H1 (cell line): ENCODE data around the gene CCDC107. TPM values are rescaled to one million over a fixed set of nuclear protein-coding genes. Genes with fewer than 3 reads are reported as not detected.

Experiments
- CTCF ChIA-PET: fragments of 300-600 bp; sonication (Branson Sonifier 250); formaldehyde crosslinking; loops from one replicate; lab custom pipeline; 2021; ENCODE audit not compliant: partially characterized antibody; lab: Charles Lee
- POLR2A ChIA-PET: fragments of 300-600 bp; sonication (Branson Sonifier 250); formaldehyde crosslinking; loops from one replicate; lab custom pipeline; 2021; ENCODE audit warnings: inconsistent platforms; ENCODE audit not compliant: partially characterized antibody; lab: Charles Lee
- DNase-seq, 2 experiments: peaks; one replicate each; pipeline versions ENCODE4 v3.0.0 to v3.0.0-alpha.2; 2010 to 2022; ENCODE audit warnings: low spot score in 2 of 2, low read depth in 1 of 2, mixed read lengths in 1 of 2
- FAIRE-seq: peaks from 2 replicates; lab custom pipeline; 2011; peaks lifted over from hg19 to GRCh38; lab: Jason Lieb, UNC
- H2AFZ ChIP-seq: 2 replicates; pipeline ENCODE4 v1.8.1; 2012; ENCODE audit warnings: low read length, inconsistent platforms
- H2AK5ac ChIP-seq: 2 replicates; pipeline ENCODE4 v1.6.1; 2013; ENCODE audit warnings: low read depth, low read length
- H2BK120ac ChIP-seq: replicated peaks from 2 replicates; pipeline ENCODE3; 2013; ENCODE audit warnings: low read depth, low read length, inconsistent platforms
- H2BK12ac ChIP-seq: 2 replicates; pipeline ENCODE4 v1.6.1; 2013; ENCODE audit warnings: low read depth, low read length
- H2BK15ac ChIP-seq: 2 replicates; pipeline ENCODE4 v1.6.1; 2013; ENCODE audit warnings: low read length
- H2BK20ac ChIP-seq: 2 replicates; pipeline ENCODE4 v1.6.1; 2013; ENCODE audit warnings: low read length
- H2BK5ac ChIP-seq: 2 replicates; pipeline ENCODE4 v1.6.1; 2013; ENCODE audit warnings: low read depth, low read length
- H3K14ac ChIP-seq: 2 replicates; pipeline ENCODE4 v1.6.1; 2013; ENCODE audit warnings: inconsistent platforms; ENCODE audit not compliant: insufficient read length
- H3K18ac ChIP-seq: 2 replicates; pipeline ENCODE4 v1.6.1; 2013; ENCODE audit warnings: low read length; ENCODE audit errors: extremely low read depth
- H3K23ac ChIP-seq: 2 replicates; pipeline ENCODE4 v1.6.1; 2013; ENCODE audit warnings: inconsistent platforms; ENCODE audit not compliant: insufficient read length
- H3K23me2 ChIP-seq: 2 replicates; pipeline ENCODE4 v1.6.1; 2013; ENCODE audit warnings: low read depth, low read length
- H3K27ac ChIP-seq: 2 replicates; pipeline ENCODE4 v1.6.1; 2011; ENCODE audit warnings: low read depth, low read length, inconsistent platforms
- H3K27me3 ChIP-seq, 4 experiments: replicated peaks in 1 of 4; 1 replicate in 1 of 4; 2 replicates in 3 of 4; pipeline versions ENCODE4 v1.6.1 to v1.8.1; 2011 to 2013; ENCODE audit warnings: low read length in 3 of 4, mild to moderate bottlenecking in 3 of 4, inconsistent platforms in 2 of 4, mixed read lengths in 2 of 4, moderate library complexity in 1 of 4; ENCODE audit not compliant: control insufficient read depth in 3 of 4, insufficient read depth in 3 of 4; ENCODE audit errors: extremely low read depth in 1 of 4
- H3K36me3 ChIP-seq, 4 experiments: 2 replicates each; pipeline versions ENCODE4 v1.6.1 to v1.8.1; 2011 to 2013; ENCODE audit warnings: mild to moderate bottlenecking in 4 of 4, low read length in 3 of 4, moderate library complexity in 2 of 4, control low read depth in 1 of 4, inconsistent platforms in 1 of 4; ENCODE audit not compliant: insufficient read depth in 4 of 4, control insufficient read depth in 2 of 4
- H3K4ac ChIP-seq: replicated peaks from 2 replicates; pipeline ENCODE3; 2013; ENCODE audit warnings: low read length, low read depth, mixed read lengths, inconsistent platforms; ENCODE audit not compliant: insufficient read length
- H3K4me1 ChIP-seq, 4 experiments: replicated peaks in 1 of 4; 1 replicate in 1 of 4; 2 replicates in 3 of 4; pipeline versions ENCODE4 v1.6.1 to v1.8.1; 2011 to 2013; ENCODE audit warnings: low read length in 3 of 4, inconsistent platforms in 2 of 4, mixed read lengths in 1 of 4; ENCODE audit not compliant: insufficient read depth in 4 of 4, control insufficient read depth in 3 of 4
- H3K4me2 ChIP-seq, 2 experiments: 2 replicates each; pipeline versions ENCODE4 v1.6.1 to v1.8.1; 2011 to 2013; ENCODE audit warnings: low read depth in 2 of 2, low read length in 2 of 2, control low read depth in 1 of 2, inconsistent platforms in 1 of 2, mild to moderate bottlenecking in 1 of 2; ENCODE audit not compliant: insufficient read depth in 1 of 2
- H3K4me3 ChIP-seq, 4 experiments: fragments of 200-600, 300-600 bp in 1 of 4; sonication (generic), shearing (Covaris generic), sonication (Bioruptor Twin) in 1 of 4; 2 replicates each; pipeline versions ENCODE4 v1.5.1 to v1.8.1; 2011 to 2016; ENCODE audit warnings: low read length in 4 of 4, low read depth in 3 of 4, control low read depth in 2 of 4, inconsistent platforms in 2 of 4, mild to moderate bottlenecking in 2 of 4, mixed read lengths in 1 of 4, moderate library complexity in 1 of 4; ENCODE audit not compliant: insufficient read depth in 2 of 4; ENCODE audit errors: extremely low read depth in 1 of 4
- H3K56ac ChIP-seq: replicated peaks from 2 replicates; pipeline ENCODE3; 2013; ENCODE audit warnings: low read depth, mild to moderate bottlenecking, mixed read lengths, low read length, inconsistent platforms; ENCODE audit not compliant: insufficient read length
- H3K79me1 ChIP-seq: 2 replicates; pipeline ENCODE4 v1.6.1; 2013; ENCODE audit warnings: low read depth, low read length, control low read depth
- H3K79me2 ChIP-seq, 2 experiments: 2 replicates each; pipeline versions ENCODE4 v1.6.1 to v1.8.1; 2012 to 2013; ENCODE audit warnings: low read length in 2 of 2, mild to moderate bottlenecking in 2 of 2, inconsistent platforms in 1 of 2; ENCODE audit not compliant: insufficient read depth in 2 of 2, control insufficient read depth in 1 of 2
- H3K9ac ChIP-seq, 4 experiments: replicated peaks in 1 of 4; 1 replicate in 1 of 4; 2 replicates in 3 of 4; pipeline versions ENCODE4 v1.6.1 to v1.8.1; 2011 to 2013; ENCODE audit warnings: low read depth in 3 of 4, low read length in 3 of 4, control low read depth in 2 of 4, mild to moderate bottlenecking in 2 of 4, moderate library complexity in 2 of 4, inconsistent platforms in 1 of 4; ENCODE audit errors: extremely low read depth in 1 of 4
- H3K9me3 ChIP-seq, 2 experiments: 2 replicates each; pipeline versions ENCODE4 v1.6.1 to v1.8.1; 2012 to 2013; ENCODE audit warnings: mild to moderate bottlenecking in 2 of 2, moderate library complexity in 2 of 2, control low read depth in 1 of 2, inconsistent platforms in 1 of 2, low read depth in 1 of 2, low read length in 1 of 2, mixed read lengths in 1 of 2; ENCODE audit not compliant: insufficient read depth in 2 of 2
- H4K20me1 ChIP-seq, 2 experiments: replicated peaks in 1 of 2; 2 replicates each; pipeline versions ENCODE3 to v1.8.1; 2011 to 2013; ENCODE audit warnings: inconsistent platforms in 2 of 2, low read length in 2 of 2, mild to moderate bottlenecking in 1 of 2; ENCODE audit not compliant: insufficient read depth in 2 of 2, control insufficient read depth in 1 of 2
- H4K5ac ChIP-seq: 2 replicates; pipeline ENCODE4 v1.6.1; 2013; ENCODE audit warnings: low read length, low read depth, mixed read lengths, inconsistent platforms; ENCODE audit not compliant: insufficient read length
- H4K8ac ChIP-seq: 2 replicates; pipeline ENCODE4 v1.8.0; 2013; ENCODE audit warnings: mild to moderate bottlenecking, moderate library complexity, low read length, inconsistent platforms; ENCODE audit not compliant: insufficient read depth; ENCODE audit errors: extremely low read depth
- H4K91ac ChIP-seq: replicated peaks from 2 replicates; pipeline ENCODE3; 2013; ENCODE audit warnings: low read length, mixed read lengths, inconsistent platforms; ENCODE audit not compliant: insufficient read length
- BRCA1 ChIP-seq: IDR thresholded peaks from 2 replicates; pipeline ENCODE4 v1.6.1; 2012; ENCODE audit warnings: low read depth, low read length, improper control_type of control experiment
- CBX8 ChIP-seq: fragments of 300-800, 300-1000 bp; sonication (generic); IDR thresholded peaks from 2 replicates; pipeline ENCODE4 v1.7.1; 2016; ENCODE audit warnings: low read depth, low read length, borderline replicate concordance
- GABPA ChIP-seq: IDR thresholded peaks from 2 replicates; pipeline ENCODE4 v1.6.1; 2011; ENCODE audit warnings: mild to moderate bottlenecking, low read length, moderate library complexity, borderline replicate concordance; ENCODE audit not compliant: insufficient read depth
- KDM1A ChIP-seq: fragments of 200-600, 300-600 bp; sonication (generic); IDR thresholded peaks from 2 replicates; pipeline ENCODE4 v1.7.1; 2016; ENCODE audit warnings: mild to moderate bottlenecking, low read length, borderline replicate concordance
- KDM4A ChIP-seq: IDR thresholded peaks from one replicate; pipeline ENCODE4 v1.7.1; 2012; ENCODE audit warnings: low read depth, mild to moderate bottlenecking, moderate library complexity, low read length, inconsistent platforms; ENCODE audit not compliant: severe bottlenecking
- PHF8 ChIP-seq: fragments of 200-600 bp; sonication (generic); conservative IDR thresholded peaks from 2 replicates; pipeline ENCODE4 v1.7.1; 2012; ENCODE audit warnings: low read depth, mild to moderate bottlenecking, inconsistent platforms, low read length, moderate library complexity
- RAD21 ChIP-seq, 2 experiments: IDR thresholded peaks in 1 of 2; conservative IDR thresholded peaks in 1 of 2; 2 replicates each; pipeline ENCODE4 v1.6.1; 2011; ENCODE audit warnings: low read depth in 2 of 2, low read length in 2 of 2, improper control_type of control experiment in 1 of 2, inconsistent platforms in 1 of 2, mild to moderate bottlenecking in 1 of 2, moderate library complexity in 1 of 2
- SIRT6 ChIP-seq: IDR thresholded peaks from one replicate; pipeline ENCODE4 v1.7.1; 2012; ENCODE audit warnings: low read length, inconsistent platforms
- SUZ12 ChIP-seq: fragments of 200-600 bp; sonication (generic); IDR thresholded peaks from 2 replicates; pipeline ENCODE4 v1.6.1; 2012; ENCODE audit warnings: mild to moderate bottlenecking, inconsistent platforms, low read length, moderate library complexity, mixed read lengths
- WGBS, 2 experiments: shearing (Covaris generic) in 1 of 2; methylation state at CpG; one replicate each; pipeline versions ENCODE4 v1.1.6 to v1.1.7; 2013 to 2015; ENCODE audit warnings: low lambda C conversion rate in 2 of 2, mixed read lengths in 2 of 2, inconsistent platforms in 1 of 2, low coverage in 1 of 2, missing lambda C conversion rate in 1 of 2; ENCODE audit not compliant: insufficient replicate concordance in 2 of 2, insufficient coverage in 1 of 2, insufficient read length in 1 of 2; ENCODE audit errors: extremely low coverage in 1 of 2, missing lambda C conversion rate in 1 of 2; 5-methylcytosine and 5-hydroxymethylcytosine counted together
- polyA plus RNA-seq, 7 experiments: library from polyadenylated mRNA; depleted of rRNA in 3 of 7; stranded (reverse) in 5 of 7; unstranded in 2 of 7; fragments of >200 nt in 5 of 7; fragments of 200-250 nt in 2 of 7; gene quantifications; 1 replicate in 5 of 7; 2 replicates in 1 of 7; 4 replicates in 1 of 7; pipeline versions ENCODE4 v1.2.1 to v1.2.3, GENCODE V29; 2011 to 2013; ENCODE audit warnings: missing spikeins in 2 of 7, mixed read lengths in 2 of 7
- total RNA-seq: library from RNA; stranded (reverse); fragmentation: NEBNext Ultra II Directional; extraction: Animal tissue kit (Norgen Biotek cat#: 25700); gene quantifications from 2 replicates; pipeline ENCODE4 v1.2.1, GENCODE V29; 2021

Gene CCDC107
- total and polyA plus RNA-seq, 2 of the 8 experiments (the other 6 are each of a cell fraction or from before 2014, with no cell fraction given): 8.2 to 9.0 TPM

DNA sequence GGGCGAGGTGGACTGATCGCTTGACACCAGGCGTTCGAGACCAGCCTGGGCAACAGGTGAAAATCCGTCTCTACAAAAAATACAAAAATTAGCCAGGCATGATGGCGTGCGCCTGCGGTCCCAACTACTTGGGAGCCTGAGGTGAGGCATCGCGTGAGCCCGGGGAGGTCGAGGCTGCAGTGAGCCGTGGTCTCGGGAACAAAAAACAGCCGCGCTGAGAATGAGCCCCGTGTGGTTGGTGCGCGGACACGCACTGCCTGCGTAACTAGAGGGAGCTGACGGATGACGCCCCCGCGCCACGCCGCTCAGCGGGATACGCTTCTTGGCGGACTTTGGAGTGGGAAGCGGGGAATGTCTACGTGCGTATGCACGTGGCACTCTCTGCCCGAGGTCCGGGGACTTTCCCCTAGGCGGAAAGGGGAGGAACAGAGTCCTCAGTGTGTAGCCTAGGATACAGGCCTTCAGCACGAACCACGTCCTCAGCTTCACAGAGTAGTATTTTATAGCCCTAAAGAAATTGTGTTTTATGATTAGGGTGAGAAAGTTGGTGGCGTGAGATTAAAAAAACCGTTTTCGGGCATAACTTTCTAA lies 451 bp upstream of the CCDC107 start, which contains the start of gene RMRP:
Gene RMRP, minus strand, starts transcription at position 474 of the 591 bp plus-strand sequence.
- DNase-seq (peak; percentile 96 to 98), FAIRE-seq (peak; percentile 90)
- Histone ChIP-seq H3K79me1 (peaks cover 2% of the 10 kb centered on the region; the same call in 1 of the 2 replicates), H4K91ac (peak within 1 kb of the TSS; percentile 77), H2BK15ac (peak within 1 kb of the TSS; percentile 10), H3K9ac (peak within 1 kb of the TSS; percentile 65 to 90 (median 82)), H2BK12ac (peak within 1 kb of the TSS; percentile 23), H2AFZ (peak within 1 kb of the TSS; percentile 96), H2BK20ac (no peak within 1 kb of the TSS), H3K36me3 (peaks cover 6 to 22% (median 10%) of the 10 kb centered on the region in 4 experiments), H3K23me2 (peaks cover 10% of the 10 kb centered on the region), H3K18ac (peak within 1 kb of the TSS; percentile 97), H3K56ac (peak within 1 kb of the TSS; percentile 92), H3K9me3 (no peaks in the 10 kb centered on the region), H2BK5ac (peak within 1 kb of the TSS; percentile 94; the same call in 1 of the 2 replicates), H3K4ac (peak within 1 kb of the TSS; percentile 57), H4K8ac (peak within 1 kb of the TSS; percentile 96), H3K79me2 (no peaks in the 10 kb centered on the region), H2AK5ac (no peak within 1 kb of the TSS), H3K4me1 (peaks cover 0 to 2% (median 0%) of the 10 kb centered on the region in 4 experiments; a peak in 4 of 7 replicates), H3K23ac (no peak within 1 kb of the TSS), H3K4me2 (peak within 1 kb of the TSS; percentile 77 to 92), H3K27me3 (peaks cover 0 to 7% (median 0%) of the 10 kb centered on the region in 4 experiments; a peak in 1 of 7 replicates), H3K27ac (peak within 1 kb of the TSS; percentile 99), H2BK120ac (no peak within 1 kb of the TSS), H4K20me1 (peaks cover 2 to 6% of the 10 kb centered on the region in 2 experiments), H4K5ac (peak within 1 kb of the TSS; percentile 96), H3K4me3 (peak within 1 kb of the TSS; percentile 70 to 92 (median 86)), H3K14ac (no peak within 1 kb of the TSS)
- CTCF ChIA-PET: interaction anchor here (0.9 to 15.9 kb wide), 22 partner anchors 8 to 249 kb away, joined by 3 to 347 read pairs (median 6); partner anchors contain the start of genes CA9, CREB3, HRCT1 and SIT1
- POLR2A ChIA-PET: interaction anchor here (0.8 to 7.9 kb wide), 24 partner anchors 8 to 585 kb away, joined by 3 to 84 read pairs (median 4); partner anchors contain the start of genes CA9, CREB3, STOML2 and TLN1
- WGBS, 2 experiments: 2% methylated on average over 39 of the region's 42 CpGs; no CpG with 5 or more reads in 1 of the 2 experiments
- TF ChIP-seq KDM4A (peak; percentile 32), SUZ12 (peak; percentile 78; the same call in 1 of the 2 replicates), CBX8 (no peak), KDM1A (peak; percentile 77; the same call in 1 of the 2 replicates), PHF8 (no peak), SIRT6 (no peak), BRCA1 (no peak), RAD21 (IDR thresholded peaks at IDR 0.05 in 1 of 2, conservative IDR thresholded peaks at IDR 0.05 in 1 of 2; ENCODE audit: low read depth in 2 of 2, low read length in 2 of 2) (peak in 1 of 2 experiments; percentile 7; a peak in 2 of 4 replicates), GABPA (no peak)
